HCT116 (cell line): Measurements from ENCODE around the gene MAB21L3.

ENCODE experiments used
- CTCF ChIP-seq, 3 experiments: fragments of 200-600 bp in 1 of 3; sonication (generic) in 1 of 3; IDR thresholded peaks in 2 of 3; conservative IDR thresholded peaks in 1 of 3; 2 replicates each; pipeline ENCODE4 v1.5.1; 2012 to 2017; ENCODE audit warnings: low read depth in 2 of 3, low read length in 2 of 3, antibody characterized with exemption in 1 of 3, borderline replicate concordance in 1 of 3, control low read depth in 1 of 3, mild to moderate bottlenecking in 1 of 3, mixed read lengths in 1 of 3, mixed run types in 1 of 3, moderate library complexity in 1 of 3; ENCODE audit not compliant: insufficient read depth in 1 of 3
- ELF1 ChIP-seq: IDR thresholded peaks from 2 replicates; pipeline ENCODE4 v1.6.1; 2012; ENCODE audit warnings: low read depth, borderline replicate concordance
- EZH2 ChIP-seq: fragments of 200-600 bp; sonication (generic); IDR thresholded peaks from 2 replicates; pipeline ENCODE4 v1.6.1; 2017; ENCODE audit warnings: antibody characterized with exemption, mixed run types
- EZH2phosphoT487 ChIP-seq: fragments of 200-600 bp; IDR thresholded peaks from 2 replicates; pipeline ENCODE4 v1.6.1; 2018; ENCODE audit warnings: antibody characterized with exemption, borderline replicate concordance
- FOSL1 ChIP-seq: IDR thresholded peaks from 2 replicates; pipeline ENCODE4 v1.6.1; 2012; ENCODE audit warnings: low read depth
- JUND ChIP-seq: IDR thresholded peaks from 2 replicates; pipeline ENCODE4 v1.6.1; 2012
- MAX ChIP-seq: IDR thresholded peaks from 2 replicates; pipeline ENCODE4 v1.6.1; 2012
- POLR2A ChIP-seq: IDR thresholded peaks from 2 replicates; pipeline ENCODE4 v1.7.0; 2011; ENCODE audit warnings: borderline replicate concordance; ENCODE audit not compliant: insufficient read depth, insufficient read length; ENCODE audit errors: extremely low read depth
- POLR2AphosphoS5 ChIP-seq: IDR thresholded peaks from 2 replicates; pipeline ENCODE4 v1.6.1; 2011; ENCODE audit warnings: mild to moderate bottlenecking, low read depth, low read length, moderate library complexity
- RAD21 ChIP-seq: IDR thresholded peaks from 2 replicates; pipeline ENCODE4 v1.6.1; 2012; ENCODE audit warnings: low read depth, mild to moderate bottlenecking
- SP1 ChIP-seq: IDR thresholded peaks from 2 replicates; pipeline ENCODE4 v1.6.1; 2012; ENCODE audit warnings: low read depth
- SRF ChIP-seq: IDR thresholded peaks from 2 replicates; pipeline ENCODE4 v1.6.1; 2012; ENCODE audit warnings: low read depth
- YY1 ChIP-seq: IDR thresholded peaks from 2 replicates; pipeline ENCODE4 v1.6.1; 2011; ENCODE audit warnings: low read length, low read depth, moderate library complexity, mild to moderate bottlenecking; ENCODE audit not compliant: insufficient replicate concordance; ENCODE audit errors: extremely low read depth
- ZNF274 ChIP-seq: fragments of 200-500 bp; sonication (Bioruptor generic); IDR thresholded peaks from 2 replicates; pipeline ENCODE4 v1.6.1; 2014; ENCODE audit warnings: mild to moderate bottlenecking, low read depth, low read length, inconsistent platforms

GRCh38 chr1:116104667-116105066 lies 6.5 kb upstream of the MAB21L3 start:
- no peak for TF ChIP-seq EZH2phosphoT487
- no peak for TF ChIP-seq POLR2AphosphoS5
- TF ChIP-seq CTCF (IDR thresholded peaks at IDR 0.05 in 2 of 3, conservative IDR thresholded peaks at IDR 0.05 in 1 of 3; ENCODE audit: borderline replicate concordance in 1 of 3, insufficient read depth in 1 of 3, low read depth in 2 of 3, low read length in 2 of 3) = no peak
- no peak for TF ChIP-seq EZH2
- TF ChIP-seq POLR2A = no peak
- TF ChIP-seq ZNF274 = no peak
- TF ChIP-seq FOSL1 = no peak
- TF ChIP-seq JUND = no peak
- no peak for TF ChIP-seq MAX
- TF ChIP-seq YY1 = no peak
- no peak for TF ChIP-seq SP1
- no peak for TF ChIP-seq RAD21
- TF ChIP-seq SRF = no peak
- TF ChIP-seq ELF1 = no peak
